A549 (cell line): ENCODE data around the gene FERD3L. TPM values are rescaled to one million over a fixed set of nuclear protein-coding genes. Genes with fewer than 3 reads are reported as not detected.

Experiments used
- ATAC-seq, 2 experiments: fragments of 200-7000 bp in 1 of 2; fragments of >200 bp in 1 of 2; cut with Nextera tagmentation in 1 of 2; cut with Tn5 transposase in 1 of 2; 3 replicates each; pipeline versions ENCODE4 v1.8.0 to v1.9.1; 2018 to 2020; ENCODE audit warnings: mild to moderate bottlenecking in 1 of 2, moderate library complexity in 1 of 2
- CTCF ChIA-PET: fragments of 300-600 bp; sonication (Branson Sonifier 250); formaldehyde crosslinking; extraction: SDS; loops from one replicate; lab custom pipeline; 2021; ENCODE audit warnings: antibody characterized with exemption, inconsistent platforms; lab: Yijun Ruan, JAX
- POLR2A ChIA-PET: fragments of 350-600 bp; formaldehyde crosslinking; extraction: SDS; loops from one replicate; lab custom pipeline; 2021; ENCODE audit warnings: antibody characterized with exemption, inconsistent platforms; lab: Yijun Ruan, JAX
- DNase-seq, 2 experiments: peaks; one replicate each; pipeline versions ENCODE4 v3.0.0 to v3.0.0-alpha.2; 2011 to 2016; ENCODE audit warnings: low read depth in 1 of 2, low spot score in 1 of 2
- FAIRE-seq: peaks from 2 replicates; lab custom pipeline; 2011; peaks lifted over from hg19 to GRCh38; lab: Jason Lieb, UNC
- H3K27ac ChIP-seq, 2 experiments: fragments of >200 bp; sonication (Bioruptor Twin); formaldehyde crosslinking; 3 replicates each; pipeline ENCODE4 v1.5.1; 2016 to 2017
- H3K4me1 ChIP-seq: fragments of >200 bp; sonication (Bioruptor Twin); formaldehyde crosslinking; 3 replicates; pipeline ENCODE4 v1.6.1; 2016
- H3K4me2 ChIP-seq: fragments of >200 bp; sonication (Bioruptor Twin); formaldehyde crosslinking; 3 replicates; pipeline ENCODE4 v1.6.1; 2016
- H3K4me3 ChIP-seq: fragments of >200 bp; sonication (Bioruptor Twin); formaldehyde crosslinking; 3 replicates; pipeline ENCODE4 v1.5.1; 2016
- H3K9me3 ChIP-seq: fragments of >200 bp; sonication (Bioruptor Twin); formaldehyde crosslinking; 3 replicates; pipeline ENCODE4 v1.6.1; 2016
- BCL3 ChIP-seq: fragments of >200 bp; sonication (Bioruptor Twin); formaldehyde crosslinking; IDR thresholded peaks from 3 replicates; pipeline ENCODE4 v1.6.1; 2016
- BHLHE40 ChIP-seq: IDR thresholded peaks from 2 replicates; pipeline ENCODE4 v1.6.1; 2012; ENCODE audit warnings: low read depth, low read length, inconsistent platforms
- CBX2 ChIP-seq: fragments of 200-600 bp; sonication (generic); IDR thresholded peaks from 2 replicates; pipeline ENCODE4 v1.6.1; 2016; ENCODE audit warnings: low read depth, mild to moderate bottlenecking, borderline replicate concordance
- CBX8 ChIP-seq: fragments of 200-600 bp; sonication (generic); IDR thresholded peaks from 2 replicates; pipeline ENCODE4 v1.6.1; 2016
- CTCF ChIP-seq: fragments of >200 bp; sonication (Bioruptor Twin); formaldehyde crosslinking; IDR thresholded peaks from 3 replicates; pipeline ENCODE4 v1.5.1; 2016
- EHMT2 ChIP-seq: fragments of 200-600 bp; sonication (generic); IDR thresholded peaks from 2 replicates; pipeline ENCODE4 v1.6.1; 2016; ENCODE audit warnings: antibody characterized with exemption, low read depth, mild to moderate bottlenecking, moderate library complexity
- EP300 ChIP-seq, 2 experiments: fragments of >200 bp; sonication (Bioruptor Twin); formaldehyde crosslinking; IDR thresholded peaks; 2 replicates in 1 of 2; 3 replicates in 1 of 2; pipeline ENCODE4 v1.6.1; 2016 to 2017
- HOXB5 ChIP-seq: fragments of 250-450 bp; sonication (Bioruptor Pico); IDR thresholded peaks from 2 replicates; pipeline ENCODE4 v1.5.0; 2020; ENCODE audit warnings: mild to moderate bottlenecking, moderate library complexity
- JUN ChIP-seq, 2 experiments: fragments of >200 bp; sonication (Bioruptor Twin); formaldehyde crosslinking; IDR thresholded peaks; 2 replicates in 1 of 2; 3 replicates in 1 of 2; pipeline ENCODE4 v1.6.1; 2016 to 2017
- JUNB ChIP-seq: fragments of >200 bp; sonication (Bioruptor Twin); formaldehyde crosslinking; IDR thresholded peaks from 2 replicates; pipeline ENCODE4 v1.6.1; 2016
- MAFK ChIP-seq: fragments of 450-650 bp; IDR thresholded peaks from 2 replicates; pipeline ENCODE4 v1.6.1; 2014; ENCODE audit not compliant: partially characterized antibody
- MAZ ChIP-seq: fragments of 150-350 bp; IDR thresholded peaks from 2 replicates; pipeline ENCODE4 v1.6.1; 2014; ENCODE audit warnings: antibody characterized with exemption, low read depth, low read length, borderline replicate concordance
- MYC ChIP-seq: IDR thresholded peaks from 2 replicates; pipeline ENCODE4 v1.6.1; 2012; ENCODE audit warnings: mild to moderate bottlenecking, inconsistent platforms, low read length, improper control_type of control experiment, borderline replicate concordance
- NFE2L2 ChIP-seq: fragments of 150-350 bp; conservative IDR thresholded peaks from 2 replicates; pipeline ENCODE4 v1.6.1; 2014; ENCODE audit warnings: low read length
- NPAS2 ChIP-seq: fragments of 250-450 bp; sonication (Bioruptor Pico); IDR thresholded peaks from 2 replicates; pipeline ENCODE4 v1.8.0; 2022; ENCODE audit warnings: mild to moderate bottlenecking, moderate library complexity, borderline replicate concordance
- NR3C1 ChIP-seq: fragments of >200 bp; sonication (Bioruptor Twin); formaldehyde crosslinking; IDR thresholded peaks from 3 replicates; pipeline ENCODE4 v1.6.1; 2017
- POLR2A ChIP-seq: IDR thresholded peaks from 2 replicates; pipeline ENCODE4 v1.6.1; 2012; ENCODE audit warnings: mild to moderate bottlenecking, low read length
- RCOR1 ChIP-seq: fragments of 150-350 bp; IDR thresholded peaks from 2 replicates; pipeline ENCODE4 v1.6.1; 2014; ENCODE audit warnings: antibody characterized with exemption, low read length, low read depth
- TFCP2L1 ChIP-seq: fragments of 250-450 bp; sonication (Bioruptor Pico); IDR thresholded peaks from 2 replicates; pipeline ENCODE4 v1.5.0; 2021; ENCODE audit warnings: mild to moderate bottlenecking
- ZSCAN20 ChIP-seq: fragments of 250-450 bp; sonication (Bioruptor Pico); IDR thresholded peaks from 2 replicates; pipeline ENCODE4 v1.8.0; 2022; ENCODE audit warnings: mild to moderate bottlenecking, moderate library complexity
- WGBS: methylation state at CpG from one replicate; pipeline ENCODE4 v1.1.6; 2017; ENCODE audit errors: missing lambda C conversion rate; 5-methylcytosine and 5-hydroxymethylcytosine counted together
- polyA plus RNA-seq, 4 experiments: library from polyadenylated mRNA; depleted of rRNA in 3 of 4; stranded (reverse); fragments of >200 nt; fragmentation: RNase III in 1 of 4; extraction: RNeasy Plus Mini Kit Qiagen cat#74134 plus additional on column Dnase treatment in 1 of 4; gene quantifications; 2 replicates in 3 of 4; 3 replicates in 1 of 4; pipeline ENCODE4 v1.2.3, GENCODE V29; 2011 to 2017
- TF ChIP-seq, protein P1 (sequence below): IDR thresholded peaks from 2 replicates; pipeline ENCODE4 v1.6.1; 2012
- TF ChIP-seq, protein P2 (sequence below): fragments of 200-600 bp; sonication (generic); IDR thresholded peaks from 2 replicates; pipeline ENCODE4 v1.6.1; 2016; ENCODE audit warnings: antibody characterized with exemption, mild to moderate bottlenecking, moderate library complexity

FERD3L gene
- polyA plus RNA-seq, 2 of the 4 experiments (the other 2 are of a cell fraction), result not detected

- TF ChIP-seq MYC, result no peak
- TF ChIP-seq JUNB, result no peak
- no peak for TF ChIP-seq NFE2L2
- TF ChIP-seq MAFK, result peak; percentile 29
- TF ChIP-seq, all 56 proteins: peak for 1
- Histone ChIP-seq H3K4me3 (no peak overlapping the region), H3K4me1 (no peaks in the 10 kb centered on the region), H3K9me3 (no peaks in the 10 kb centered on the region), H3K27ac (no peak overlapping the region), H3K4me2 (no peak overlapping the region)
- ChIA-PET POLR2A (no interaction called here), CTCF (interaction anchor here (1.1 kb wide), 1 partner anchor 421 kb away, joined by 3 read pairs; no protein-coding TSS in a partner anchor)
- ATAC-seq (no peak), FAIRE-seq (no peak), DNase-seq (no peak)
- 25% methylated on average over 3 of the region's 3 CpGs for WGBS
Measured at GRCh38 chr7:19113855-19114550, 31.2 kb downstream of the FERD3L start.

- ChIA-PET POLR2A (no interaction called here), CTCF (no interaction called here)
- DNase-seq (no peak), ATAC-seq (no peak), FAIRE-seq (no peak)
- Histone ChIP-seq H3K9me3 (no peaks in the 10 kb centered on the region), H3K4me3 (no peak overlapping the region), H3K4me2 (no peak overlapping the region), H3K4me1 (no peaks in the 10 kb centered on the region), H3K27ac (no peak overlapping the region)
- 75% methylated on average over 4 of the region's 4 CpGs for WGBS
- TF ChIP-seq TFCP2L1 (CRISPR knock-in tag) (no peak), RCOR1 (no peak), ZSCAN20 (CRISPR knock-in tag) (no peak), BHLHE40 (no peak), POLR2A (no peak), EP300 (IDR thresholded peaks at IDR 0.05) (no peak), NPAS2 (CRISPR knock-in tag) (no peak), JUN (IDR thresholded peaks at IDR 0.05) (no peak), NFE2L2 (no peak), HOXB5 (no peak), CBX2 (no peak), JUNB (no peak), CTCF (no peak), CBX8 (no peak), NR3C1 (no peak), MAZ (no peak), BCL3 (no peak), EHMT2 (no peak)
- TF ChIP-seq, protein P1, sequence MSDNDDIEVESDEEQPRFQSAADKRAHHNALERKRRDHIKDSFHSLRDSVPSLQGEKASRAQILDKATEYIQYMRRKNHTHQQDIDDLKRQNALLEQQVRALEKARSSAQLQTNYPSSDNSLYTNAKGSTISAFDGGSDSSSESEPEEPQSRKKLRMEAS, result no peak
- TF ChIP-seq, protein P2, sequence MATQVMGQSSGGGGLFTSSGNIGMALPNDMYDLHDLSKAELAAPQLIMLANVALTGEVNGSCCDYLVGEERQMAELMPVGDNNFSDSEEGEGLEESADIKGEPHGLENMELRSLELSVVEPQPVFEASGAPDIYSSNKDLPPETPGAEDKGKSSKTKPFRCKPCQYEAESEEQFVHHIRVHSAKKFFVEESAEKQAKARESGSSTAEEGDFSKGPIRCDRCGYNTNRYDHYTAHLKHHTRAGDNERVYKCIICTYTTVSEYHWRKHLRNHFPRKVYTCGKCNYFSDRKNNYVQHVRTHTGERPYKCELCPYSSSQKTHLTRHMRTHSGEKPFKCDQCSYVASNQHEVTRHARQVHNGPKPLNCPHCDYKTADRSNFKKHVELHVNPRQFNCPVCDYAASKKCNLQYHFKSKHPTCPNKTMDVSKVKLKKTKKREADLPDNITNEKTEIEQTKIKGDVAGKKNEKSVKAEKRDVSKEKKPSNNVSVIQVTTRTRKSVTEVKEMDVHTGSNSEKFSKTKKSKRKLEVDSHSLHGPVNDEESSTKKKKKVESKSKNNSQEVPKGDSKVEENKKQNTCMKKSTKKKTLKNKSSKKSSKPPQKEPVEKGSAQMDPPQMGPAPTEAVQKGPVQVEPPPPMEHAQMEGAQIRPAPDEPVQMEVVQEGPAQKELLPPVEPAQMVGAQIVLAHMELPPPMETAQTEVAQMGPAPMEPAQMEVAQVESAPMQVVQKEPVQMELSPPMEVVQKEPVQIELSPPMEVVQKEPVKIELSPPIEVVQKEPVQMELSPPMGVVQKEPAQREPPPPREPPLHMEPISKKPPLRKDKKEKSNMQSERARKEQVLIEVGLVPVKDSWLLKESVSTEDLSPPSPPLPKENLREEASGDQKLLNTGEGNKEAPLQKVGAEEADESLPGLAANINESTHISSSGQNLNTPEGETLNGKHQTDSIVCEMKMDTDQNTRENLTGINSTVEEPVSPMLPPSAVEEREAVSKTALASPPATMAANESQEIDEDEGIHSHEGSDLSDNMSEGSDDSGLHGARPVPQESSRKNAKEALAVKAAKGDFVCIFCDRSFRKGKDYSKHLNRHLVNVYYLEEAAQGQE, result no peak
- TF ChIP-seq, all 56 proteins: peak for 0
Measured at GRCh38 chr7:19113002-19113350, 32.2 kb downstream of the FERD3L start.
